Thoracic aorta (tissue), 2 donors: Measurements from ENCODE around the gene ADARB2. TPM values are rescaled to one million over a fixed set of nuclear protein-coding genes. Genes with fewer than 3 reads are reported as not detected.

Source experiments
- ATAC-seq: fragments of 150-250 bp; one replicate; pipeline ENCODE4 v1.8.0; 2017; ENCODE audit warnings: low read depth; ENCODE audit not compliant: insufficient number of reproducible peaks, low FRiP score
- DNase-seq: peaks from one replicate; pipeline ENCODE4 v3.0.0-alpha.2; 2020; ENCODE audit warnings: low spot score
- H3K27ac ChIP-seq, 2 donors: fragments of 200-600 bp; sonication (generic); 1 replicate in 1 of 2; 2 replicates in 1 of 2; pipeline ENCODE4 v1.5.1; 2016; ENCODE audit warnings: mild to moderate bottlenecking in 2 of 2, moderate library complexity in 2 of 2
- H3K27me3 ChIP-seq: fragments of 200-600 bp; sonication (generic); replicated peaks from 2 replicates; pipeline ENCODE4 v1.6.0; 2016; ENCODE audit warnings: mild to moderate bottlenecking; ENCODE audit not compliant: insufficient read depth
- H3K36me3 ChIP-seq: fragments of 200-600 bp; sonication (generic); one replicate; pipeline ENCODE4 v1.5.1; 2016
- H3K4me1 ChIP-seq, 2 donors: fragments of 200-600 bp; sonication (generic); 1 replicate in 1 of 2; 2 replicates in 1 of 2; pipeline versions ENCODE4 v1.5.1 to v1.6.0; 2016; ENCODE audit warnings: low read depth in 2 of 2, mild to moderate bottlenecking in 1 of 2; ENCODE audit not compliant: control insufficient read depth in 1 of 2
- H3K4me3 ChIP-seq: fragments of 200-600 bp; sonication (generic); 2 replicates; pipeline ENCODE4 v1.5.1; 2016; ENCODE audit warnings: mild to moderate bottlenecking
- H3K9me3 ChIP-seq: fragments of 200-600 bp; sonication (generic); 2 replicates; pipeline ENCODE4 v1.5.1; 2016
- total RNA-seq, 2 donors: library from RNA; depleted of rRNA; stranded (reverse); fragments of >200 nt; gene quantifications; one replicate each; pipeline versions ENCODE4 v1.1.0 to v1.2.3, GENCODE V29; 2016
- TF ChIP-seq, protein P1 (sequence below): fragments of 200-600 bp; sonication (generic); IDR thresholded peaks from one replicate; pipeline ENCODE4 v1.5.1; 2019; ENCODE audit warnings: antibody characterized with exemption

The ADARB2 gene
- total RNA-seq, 2 donors from 2014 or later: 0.71 to 3.1 TPM

DNA sequence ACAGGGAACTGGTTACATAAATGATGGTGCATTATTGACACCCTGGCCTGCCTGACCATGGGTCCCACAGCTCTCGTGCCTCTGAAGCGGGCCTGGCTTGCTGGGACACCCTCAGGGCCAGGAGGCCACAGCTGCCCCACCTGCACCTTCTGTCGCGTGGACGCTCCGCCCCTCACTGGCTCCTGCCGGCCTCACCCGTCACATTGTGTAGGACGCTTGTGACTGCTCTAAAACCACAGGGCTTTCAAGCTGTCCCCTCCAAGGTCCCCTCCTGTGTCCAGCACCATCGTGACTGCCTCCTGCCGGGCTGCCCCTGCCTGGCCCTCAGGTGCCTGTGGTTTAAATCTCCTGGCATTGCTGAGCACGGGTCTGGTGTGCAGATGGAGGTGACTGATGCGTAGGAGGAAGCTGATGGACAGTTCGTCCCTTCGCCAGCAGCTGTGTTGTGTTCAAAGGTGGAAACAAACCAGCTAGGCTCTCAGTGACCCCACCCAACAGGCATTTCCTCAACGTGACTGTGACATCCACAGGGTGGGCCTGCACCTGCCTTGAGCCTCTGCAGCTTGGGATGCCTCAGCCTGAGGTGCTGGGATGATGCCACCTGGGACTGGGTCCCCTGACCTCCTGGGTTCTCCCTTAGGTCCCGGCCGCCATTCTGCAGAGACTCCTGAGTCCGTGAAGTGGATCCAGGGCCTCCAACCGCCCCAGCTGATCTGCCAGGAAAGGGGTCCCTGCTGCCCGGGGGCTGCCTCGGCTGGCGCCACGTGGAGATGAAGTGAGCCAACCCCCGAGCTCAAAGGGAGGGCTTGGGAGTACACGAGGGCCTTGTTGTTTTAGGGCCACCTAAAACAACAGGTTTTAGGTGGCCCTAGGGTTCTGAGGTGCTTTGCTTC lies 532.6 kb downstream of the ADARB2 start:
- Histone ChIP-seq H3K36me3 (no peaks in the 10 kb centered on the region), H3K27me3 (no peaks in the 10 kb centered on the region), H3K27ac (no peak overlapping the region), H3K4me1 (no peaks in the 10 kb centered on the region), H3K9me3 (no peaks in the 10 kb centered on the region), H3K4me3 (no peak overlapping the region)
- TF ChIP-seq, protein P1, sequence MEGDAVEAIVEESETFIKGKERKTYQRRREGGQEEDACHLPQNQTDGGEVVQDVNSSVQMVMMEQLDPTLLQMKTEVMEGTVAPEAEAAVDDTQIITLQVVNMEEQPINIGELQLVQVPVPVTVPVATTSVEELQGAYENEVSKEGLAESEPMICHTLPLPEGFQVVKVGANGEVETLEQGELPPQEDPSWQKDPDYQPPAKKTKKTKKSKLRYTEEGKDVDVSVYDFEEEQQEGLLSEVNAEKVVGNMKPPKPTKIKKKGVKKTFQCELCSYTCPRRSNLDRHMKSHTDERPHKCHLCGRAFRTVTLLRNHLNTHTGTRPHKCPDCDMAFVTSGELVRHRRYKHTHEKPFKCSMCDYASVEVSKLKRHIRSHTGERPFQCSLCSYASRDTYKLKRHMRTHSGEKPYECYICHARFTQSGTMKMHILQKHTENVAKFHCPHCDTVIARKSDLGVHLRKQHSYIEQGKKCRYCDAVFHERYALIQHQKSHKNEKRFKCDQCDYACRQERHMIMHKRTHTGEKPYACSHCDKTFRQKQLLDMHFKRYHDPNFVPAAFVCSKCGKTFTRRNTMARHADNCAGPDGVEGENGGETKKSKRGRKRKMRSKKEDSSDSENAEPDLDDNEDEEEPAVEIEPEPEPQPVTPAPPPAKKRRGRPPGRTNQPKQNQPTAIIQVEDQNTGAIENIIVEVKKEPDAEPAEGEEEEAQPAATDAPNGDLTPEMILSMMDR: no peak
- ATAC-seq (no peak), DNase-seq (no peak)

DNA sequence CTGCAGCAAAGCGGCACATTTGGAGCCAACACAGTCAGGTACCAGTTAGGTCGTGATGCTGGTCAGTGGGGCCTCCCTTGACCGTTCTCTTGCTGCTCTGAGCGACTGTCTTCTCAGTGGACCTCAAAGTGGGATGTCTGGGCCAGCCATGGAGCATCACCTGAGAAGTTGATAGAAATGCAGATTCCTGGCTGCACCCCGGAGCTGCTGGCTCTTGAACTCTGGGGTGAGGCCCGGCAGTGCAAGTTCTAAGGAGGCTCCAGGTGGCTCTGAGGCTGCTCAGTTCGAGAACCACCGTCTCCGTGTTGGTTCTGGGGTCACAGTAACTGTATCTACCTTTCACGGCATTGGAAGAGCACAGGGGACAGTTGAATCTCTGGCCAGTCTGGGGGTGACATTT lies 533.6 kb downstream of the ADARB2 start:
- Histone ChIP-seq H3K27ac (no peak overlapping the region), H3K9me3 (no peaks in the 10 kb centered on the region), H3K36me3 (no peaks in the 10 kb centered on the region), H3K4me1 (no peaks in the 10 kb centered on the region), H3K27me3 (no peaks in the 10 kb centered on the region), H3K4me3 (no peak overlapping the region)
- DNase-seq (no peak), ATAC-seq (no peak)
- TF ChIP-seq, protein P1: no peak

DNA sequence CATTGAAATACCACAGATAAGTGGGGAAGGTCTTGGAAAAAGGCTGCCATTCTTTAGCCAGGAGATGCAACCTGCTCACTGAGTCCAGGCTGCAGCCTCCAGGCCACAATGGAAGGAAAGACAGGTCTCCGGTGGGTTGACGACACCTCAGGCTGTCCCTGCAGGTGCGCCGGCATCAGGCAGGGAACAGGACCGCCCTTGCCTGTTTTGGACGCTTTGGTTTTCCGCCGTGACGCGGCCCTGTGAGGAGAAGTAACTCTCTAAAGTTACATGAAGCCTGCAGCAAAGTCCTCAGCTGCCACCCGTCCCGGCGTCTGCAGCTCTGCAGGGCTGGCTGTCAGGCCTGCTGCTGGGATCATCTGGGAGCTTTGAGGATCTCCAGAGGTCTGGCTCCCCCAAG lies 534.1 kb downstream of the ADARB2 start:
- no peak for DNase-seq
- H3K9me3 ChIP-seq: no peaks in the 10 kb centered on the region
- TF ChIP-seq, protein P1: no peak

DNA sequence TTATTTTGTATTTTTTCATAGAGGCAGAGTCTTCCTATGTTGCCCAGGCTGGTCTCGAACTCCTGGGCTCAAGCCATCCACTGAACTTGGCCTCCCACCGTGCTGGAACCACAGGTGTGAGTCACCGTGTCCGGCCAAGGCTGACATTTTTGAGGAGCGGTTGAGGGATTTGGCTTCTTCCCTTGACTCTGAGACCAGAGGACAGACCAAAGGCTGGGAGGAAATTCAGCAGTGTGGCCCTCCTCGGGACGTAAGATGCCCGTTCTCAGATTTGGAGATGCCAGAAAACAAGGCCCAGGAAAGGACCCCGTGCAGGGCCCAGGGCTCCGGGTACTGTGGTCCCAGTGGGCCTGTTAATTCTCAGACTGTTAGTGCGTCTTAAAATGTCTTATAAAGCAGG lies 535.0 kb downstream of the ADARB2 start:
- no peak for ATAC-seq
- DNase-seq: no peak
- Histone ChIP-seq H3K27me3 (no peaks in the 10 kb centered on the region), H3K27ac (no peak overlapping the region), H3K36me3 (no peaks in the 10 kb centered on the region), H3K4me1 (no peaks in the 10 kb centered on the region), H3K4me3 (no peak overlapping the region), H3K9me3 (no peaks in the 10 kb centered on the region)
- TF ChIP-seq, protein P1: no peak

More for the DNA sequence above, 534.1 kb downstream of the ADARB2 start:
- H3K27ac ChIP-seq: no peak overlapping the region
- no peaks in the 10 kb centered on the region for H3K36me3 ChIP-seq
- ATAC-seq: no peak
- H3K4me3 ChIP-seq: no peak overlapping the region
- no peaks in the 10 kb centered on the region for H3K4me1 ChIP-seq
- H3K27me3 ChIP-seq: no peaks in the 10 kb centered on the region

DNA sequence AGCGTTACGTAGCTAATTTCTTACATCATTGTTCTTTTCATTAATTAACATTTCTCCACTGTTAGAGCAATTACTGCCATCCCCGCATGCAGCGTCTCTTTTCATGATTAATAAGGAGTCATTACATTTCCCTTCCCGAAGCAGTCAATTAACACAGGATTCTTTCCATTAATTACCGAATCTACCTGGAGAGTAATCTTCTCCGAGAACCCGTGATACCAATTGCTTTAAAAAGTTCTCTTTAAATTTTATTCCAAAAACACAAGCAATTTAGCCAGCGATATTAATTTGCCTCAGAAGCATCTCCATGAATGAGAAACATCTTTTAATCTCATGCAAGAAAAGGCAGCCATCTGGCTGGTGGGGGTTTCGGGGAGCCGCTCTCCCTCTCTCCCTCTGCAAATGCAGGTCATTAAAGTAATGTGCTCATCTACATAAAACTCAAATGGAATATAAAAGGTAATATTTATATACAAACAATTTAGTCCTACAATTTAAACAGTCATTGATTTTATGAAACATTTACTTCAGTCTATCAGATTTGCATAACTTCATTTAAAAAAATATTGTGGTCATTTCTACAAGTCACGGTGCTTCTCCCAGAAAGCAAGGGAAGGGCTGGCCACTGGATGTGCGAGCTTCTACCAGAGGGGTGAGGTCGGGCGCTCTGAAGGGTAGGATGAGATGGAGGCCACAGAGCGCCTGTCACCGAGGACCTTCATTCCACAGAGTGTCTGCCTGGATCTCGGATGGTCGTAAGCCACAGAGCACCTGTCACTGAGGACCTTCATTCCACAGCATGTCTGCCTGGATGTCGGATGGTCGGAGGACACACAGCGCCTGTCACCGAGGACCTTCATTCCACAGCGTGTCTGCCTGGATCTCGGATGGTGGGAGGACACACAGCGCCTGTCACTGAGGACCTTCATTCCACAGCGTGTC lies 536.2 kb downstream of the ADARB2 start:
- Histone ChIP-seq H3K27me3 (no peaks in the 10 kb centered on the region), H3K4me1 (no peaks in the 10 kb centered on the region), H3K27ac (no peak overlapping the region), H3K9me3 (no peaks in the 10 kb centered on the region), H3K36me3 (no peaks in the 10 kb centered on the region), H3K4me3 (no peak overlapping the region)
- no peak for ATAC-seq
- TF ChIP-seq, protein P1: no peak
- no peak for DNase-seq
